Breast epithelium (tissue), 4 donors: Measurements from ENCODE around the gene TNFRSF1A. TPM values are rescaled to one million over a fixed set of nuclear protein-coding genes. Genes with fewer than 3 reads are reported as not detected.

Experiments used
- DNase-seq, 2 donors: peaks; one replicate each; pipeline ENCODE4 v3.0.0-alpha.2; 2019; ENCODE audit warnings: low spot score in 2 of 2
- H3K27ac ChIP-seq, 2 donors: fragments of 200-600 bp; sonication (generic) in 1 of 2; one replicate each; pipeline ENCODE4 v1.5.1; 2016 to 2019; ENCODE audit warnings: mild to moderate bottlenecking in 1 of 2
- H3K27me3 ChIP-seq, 2 donors: fragments of 200-600 bp; sonication (generic) in 1 of 2; one replicate each; pipeline versions ENCODE4 v1.5.1 to v1.6.0; 2017 to 2019; ENCODE audit warnings: control low read depth in 1 of 2, mild to moderate bottlenecking in 1 of 2
- H3K36me3 ChIP-seq: fragments of 200-600 bp; one replicate; pipeline ENCODE4 v1.5.1; 2019
- H3K4me1 ChIP-seq, 2 donors: fragments of 200-600 bp; sonication (generic); one replicate each; pipeline ENCODE4 v1.5.1; 2016 to 2019; ENCODE audit warnings: control low read depth in 1 of 2
- H3K4me3 ChIP-seq, 3 donors: fragments of 200-600 bp; sonication (generic); 1 replicate in 2 of 3; 2 replicates in 1 of 3; pipeline ENCODE4 v1.5.1; 2016 to 2019; ENCODE audit warnings: mild to moderate bottlenecking in 3 of 3, moderate library complexity in 2 of 3
- H3K9me3 ChIP-seq, 2 donors: fragments of 200-600 bp; sonication (generic) in 1 of 2; one replicate each; pipeline ENCODE4 v1.5.1; 2016 to 2019; ENCODE audit warnings: control low read depth in 1 of 2
- CTCF ChIP-seq, 3 donors: fragments of 450-650 bp; IDR thresholded peaks; one replicate each; pipeline ENCODE4 v1.5.1; 2016 to 2017; ENCODE audit warnings: antibody characterized with exemption in 3 of 3, mild to moderate bottlenecking in 3 of 3, moderate library complexity in 3 of 3
- POLR2A ChIP-seq: fragments of 450-650 bp; IDR thresholded peaks from one replicate; pipeline ENCODE4 v1.6.1; 2016; ENCODE audit warnings: antibody characterized with exemption, mild to moderate bottlenecking, moderate library complexity
- POLR2AphosphoS5 ChIP-seq, 3 donors: sonication (generic); formaldehyde crosslinking; IDR thresholded peaks; one replicate each; pipeline ENCODE4 v1.6.1; 2017; ENCODE audit warnings: antibody characterized with exemption in 3 of 3
- intact Hi-C: fragments of 100-400 bp; cut with DNase I; formaldehyde crosslinking; loops from one replicate; pipeline ENCODE4 v1.15.1; 2023; ENCODE audit warnings: low total_unique reads
- total RNA-seq, 3 donors: library from RNA; depleted of rRNA; stranded (reverse); fragments of >200 nt; gene quantifications; one replicate each; pipeline ENCODE4 v1.1.0, GENCODE V29; 2016

TNFRSF1A gene
- total RNA-seq, 3 donors from 2014 or later = 232 to 256 (median 238) TPM

GRCh38 chr12:6306151-6306550 is 35.7 kb downstream of the TNFRSF1A start:
- Histone ChIP-seq H3K27ac (no peak overlapping the region), H3K9me3 (no peaks in the 10 kb centered on the region), H3K4me3 (no peak overlapping the region), H3K27me3 (no peaks in the 10 kb centered on the region), H3K4me1 (no peaks in the 10 kb centered on the region), H3K36me3 (no peaks in the 10 kb centered on the region)
- TF ChIP-seq POLR2AphosphoS5 (IDR thresholded peaks at IDR 0.05) (no peak), POLR2A (no peak), CTCF (IDR thresholded peaks at IDR 0.05) (no peak)
- intact Hi-C loops = no loop called here
- DNase-seq = no peak

GRCh38 chr12:6303071-6303470 is 38.8 kb downstream of the TNFRSF1A start:
- intact Hi-C loops = no loop called here

GRCh38 chr12:6302621-6303020 is 39.3 kb downstream of the TNFRSF1A start:
- H3K27me3 ChIP-seq = no peaks in the 10 kb centered on the region
- no peak for DNase-seq
- no peaks in the 10 kb centered on the region for H3K4me1 ChIP-seq
- no peak overlapping the region for H3K27ac ChIP-seq
- TF ChIP-seq POLR2AphosphoS5 (IDR thresholded peaks at IDR 0.05) (no peak), CTCF (IDR thresholded peaks at IDR 0.05) (no peak), POLR2A (no peak)
- no peaks in the 10 kb centered on the region for H3K9me3 ChIP-seq
- no peak overlapping the region for H3K4me3 ChIP-seq
- intact Hi-C loops = no loop called here
- no peaks in the 10 kb centered on the region for H3K36me3 ChIP-seq

More at GRCh38 chr12:6303071-6303470, 38.8 kb downstream of the TNFRSF1A start:
- Histone ChIP-seq H3K4me1 (no peaks in the 10 kb centered on the region), H3K27ac (no peak overlapping the region), H3K9me3 (no peaks in the 10 kb centered on the region), H3K4me3 (no peak overlapping the region), H3K36me3 (no peaks in the 10 kb centered on the region), H3K27me3 (no peaks in the 10 kb centered on the region)
- no peak for DNase-seq
- TF ChIP-seq POLR2A = no peak
- TF ChIP-seq CTCF (IDR thresholded peaks at IDR 0.05) = no peak
- no peak for TF ChIP-seq POLR2AphosphoS5 (IDR thresholded peaks at IDR 0.05)

GRCh38 chr12:6301721-6302120 is 40.2 kb downstream of the TNFRSF1A start:
- Histone ChIP-seq H3K4me3 (no peak overlapping the region), H3K36me3 (no peaks in the 10 kb centered on the region), H3K4me1 (no peaks in the 10 kb centered on the region), H3K27me3 (no peaks in the 10 kb centered on the region), H3K27ac (no peak overlapping the region), H3K9me3 (no peaks in the 10 kb centered on the region)
- intact Hi-C loops = no loop called here
- TF ChIP-seq POLR2AphosphoS5 (IDR thresholded peaks at IDR 0.05) (no peak), POLR2A (no peak), CTCF (IDR thresholded peaks at IDR 0.05) (no peak)
- no peak for DNase-seq

GRCh38 chr12:6297170-6297569 is 44.7 kb downstream of the TNFRSF1A start:
- no peaks in the 10 kb centered on the region for H3K4me1 ChIP-seq
- H3K9me3 ChIP-seq = no peaks in the 10 kb centered on the region
- H3K27me3 ChIP-seq = no peaks in the 10 kb centered on the region
- H3K4me3 ChIP-seq = no peak overlapping the region
- no peaks in the 10 kb centered on the region for H3K36me3 ChIP-seq
- no peak for DNase-seq
- intact Hi-C loops = no loop called here
- no peak overlapping the region for H3K27ac ChIP-seq
- no peak for TF ChIP-seq CTCF (IDR thresholded peaks at IDR 0.05)
- TF ChIP-seq POLR2AphosphoS5 (IDR thresholded peaks at IDR 0.05) = no peak
- TF ChIP-seq POLR2A = no peak
